IPS-11a (cell line): ENCODE results near the gene REG3A.

Experiments
- H3K4me3 ChIP-seq: one replicate; pipeline ENCODE4 v1.5.1; 2013; ENCODE audit warnings: low read depth, low read length, control low read depth

REG3A gene

DNA sequence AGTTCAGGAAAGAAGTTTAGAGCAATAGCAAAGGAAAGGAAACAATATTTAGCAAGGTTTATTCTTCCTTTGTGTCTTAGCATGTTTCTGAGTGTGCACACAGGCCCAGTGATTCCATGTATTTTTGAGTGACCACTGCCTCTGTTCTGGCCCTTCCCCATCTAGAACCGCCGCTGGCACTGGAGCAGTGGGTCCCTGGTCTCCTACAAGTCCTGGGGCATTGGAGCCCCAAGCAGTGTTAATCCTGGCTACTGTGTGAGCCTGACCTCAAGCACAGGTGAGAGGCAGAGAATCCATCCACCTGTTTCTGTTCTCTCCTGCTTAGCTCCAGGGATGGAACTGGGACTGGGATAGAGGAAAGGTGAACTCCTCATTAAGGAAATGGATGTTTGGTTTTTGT lies 36.9 kb downstream of the REG3A start:
- no peak overlapping the region for H3K4me3 ChIP-seq

DNA sequence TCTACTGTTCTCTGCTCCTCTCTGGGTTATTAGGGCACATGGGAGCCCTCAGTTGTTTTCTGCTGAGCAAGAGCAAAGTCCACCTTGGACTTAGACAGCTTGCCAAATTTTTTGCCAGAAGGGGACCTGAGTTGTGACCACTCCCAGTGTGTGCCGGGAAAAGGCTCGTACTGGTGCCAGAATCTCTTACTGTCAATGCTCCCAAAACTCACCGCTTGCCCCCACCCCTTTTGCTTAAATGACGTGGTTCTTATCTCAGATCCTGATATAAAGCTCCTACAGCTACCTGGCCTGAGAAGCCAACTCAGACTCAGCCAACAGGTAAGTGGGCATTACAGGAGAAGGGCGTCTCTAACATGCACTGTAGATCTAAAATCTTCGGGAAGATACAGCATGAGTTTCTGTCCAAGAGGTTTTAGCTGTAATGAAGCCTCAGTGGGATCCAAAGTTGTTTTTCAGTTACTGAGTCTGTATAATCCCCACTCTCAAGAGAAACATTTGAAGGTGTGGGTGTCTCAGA lies 39.3 kb downstream of the REG3A start, which contains the start of gene REG1A:
TSS of gene REG1A (plus strand) at position 295 of the 520 bp plus-strand sequence. CDS start 374 bp downstream, outside the sequence.
- no peak within 1 kb of the TSS for H3K4me3 ChIP-seq

DNA sequence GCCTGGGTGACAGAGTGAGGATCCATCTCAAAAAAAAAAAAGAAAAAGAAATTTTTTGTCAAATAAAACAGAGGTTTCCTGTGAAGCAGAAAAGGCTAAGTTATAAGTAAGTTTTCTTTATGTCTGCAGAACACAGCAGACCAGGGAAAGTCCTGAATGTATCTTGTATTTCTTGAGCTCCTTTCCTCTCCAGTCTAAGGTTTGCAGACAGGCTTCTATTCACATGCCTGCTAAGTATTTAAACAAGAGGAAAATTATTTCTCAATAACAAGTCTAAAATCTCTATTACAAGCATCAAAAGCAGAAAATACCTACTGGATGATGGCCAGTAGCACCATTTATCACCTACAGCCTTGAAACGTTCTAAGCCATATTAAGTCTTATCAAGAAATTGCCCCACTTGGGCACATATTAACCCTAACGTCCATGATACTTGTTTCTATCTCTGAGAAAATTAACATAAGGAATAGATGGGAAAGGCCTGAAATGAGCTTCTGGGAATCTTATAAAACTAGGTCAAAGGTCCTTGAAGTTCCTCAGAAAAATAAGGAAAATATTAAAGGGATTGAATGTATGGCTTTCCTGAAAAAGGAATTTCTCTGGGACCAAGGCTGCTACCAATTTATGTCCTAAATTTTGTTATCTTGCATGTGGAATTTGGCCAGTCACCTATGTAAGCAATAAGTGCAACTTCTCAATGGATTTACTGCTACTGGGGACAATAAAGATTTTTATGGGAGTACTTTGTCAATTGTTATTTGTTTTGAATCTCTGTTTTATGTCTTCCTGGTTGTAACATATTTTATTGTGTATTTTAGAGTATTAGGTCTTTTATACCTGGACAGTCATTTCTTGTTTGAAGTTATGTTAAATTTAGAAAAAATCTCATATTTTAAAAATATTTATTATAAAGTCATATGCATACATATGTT lies 42.3 kb downstream of the REG3A start:
- H3K4me3 ChIP-seq, result no peak overlapping the region

DNA sequence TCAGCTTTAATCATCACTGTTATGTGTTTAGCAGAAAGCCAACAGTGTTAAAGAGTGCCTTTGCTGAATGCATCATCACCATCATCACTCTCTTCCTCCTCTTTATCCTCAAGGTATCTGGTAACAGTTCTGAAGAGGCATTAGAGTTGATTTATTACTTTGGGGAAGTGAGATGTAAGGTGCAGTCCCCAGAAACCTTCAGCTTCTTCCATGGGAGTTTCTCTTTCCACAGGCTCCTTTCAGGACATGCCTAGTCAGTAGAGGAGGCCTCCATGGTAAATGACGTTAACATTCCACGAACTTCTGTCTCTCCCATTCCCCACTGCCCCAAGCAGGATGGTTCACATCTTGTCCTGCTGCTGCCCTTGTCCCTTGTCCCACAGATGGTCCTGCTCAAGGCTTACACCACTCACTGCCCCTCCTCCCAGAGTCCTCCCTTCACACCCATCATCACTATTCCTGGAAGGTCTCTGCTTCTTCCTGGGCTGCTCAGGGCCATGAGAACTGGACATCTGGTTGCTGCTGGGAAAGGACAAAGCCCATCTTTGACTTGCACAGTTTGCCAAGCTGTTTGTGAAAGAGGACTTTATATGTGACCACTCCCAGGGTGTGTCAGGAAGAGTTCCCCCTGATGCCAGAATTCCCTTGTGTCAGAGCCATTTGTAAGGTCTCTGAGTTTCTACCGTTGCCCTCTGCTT lies 44.6 kb downstream of the REG3A start:
- H3K4me3 ChIP-seq, result no peak overlapping the region

- H3K4me3 ChIP-seq, result no peak overlapping the region
Observed at GRCh38 chr2:79112269-79112668, 47.3 kb downstream of the REG3A start.
